GM23338 (cell line): ENCODE data around the gene PKD1L1.

ENCODE experiments used
- CTCF ChIP-seq, 2 experiments: fragments of 200-600 bp in 1 of 2; sonication (generic) in 1 of 2; conservative IDR thresholded peaks; 2 replicates each; pipeline versions ENCODE4 v1.5.1 to v1.6.1; 2016 to 2017; ENCODE audit warnings: antibody characterized with exemption in 2 of 2, low read depth in 2 of 2, mild to moderate bottlenecking in 2 of 2, moderate library complexity in 1 of 2
- EZH2 ChIP-seq: fragments of 200-600 bp; sonication (generic); IDR thresholded peaks from one replicate; pipeline ENCODE4 v1.8.0; 2017; ENCODE audit warnings: antibody characterized with exemption, mild to moderate bottlenecking, low read depth; ENCODE audit not compliant: unreplicated experiment
- EZH2phosphoT487 ChIP-seq: fragments of 200-600 bp; sonication (generic); IDR thresholded peaks from one replicate; pipeline ENCODE4 v1.8.1; 2018; ENCODE audit warnings: antibody characterized with exemption; ENCODE audit not compliant: unreplicated experiment
- POLR2AphosphoS5 ChIP-seq: IDR thresholded peaks from 2 replicates; pipeline ENCODE4 v1.6.1; 2016; ENCODE audit warnings: antibody characterized with exemption, low read depth
- TF ChIP-seq, protein P1 (sequence below): IDR thresholded peaks from one replicate; pipeline ENCODE4 v1.6.1; 2018; ENCODE audit warnings: antibody characterized with exemption; ENCODE audit not compliant: unreplicated experiment

DNA sequence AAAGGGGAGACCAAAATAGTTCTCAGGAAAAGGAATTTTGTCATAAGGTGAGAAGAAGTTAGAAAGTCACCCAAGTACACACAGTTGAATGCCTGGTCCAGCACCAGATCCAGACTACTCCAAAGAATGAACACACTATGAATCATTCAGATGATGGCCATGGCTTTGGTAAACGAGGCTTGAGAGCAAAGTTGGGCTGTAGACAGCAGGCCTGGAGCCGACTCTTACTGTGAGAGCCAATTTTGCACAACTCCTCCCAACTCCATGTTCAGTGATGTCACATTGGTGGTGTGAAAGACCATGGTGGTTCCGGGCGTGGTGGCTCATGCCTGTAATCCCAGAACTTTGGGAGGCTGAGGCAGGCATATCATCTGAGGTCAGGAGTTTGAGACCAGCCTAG lies 131.6 kb downstream of the PKD1L1 start:
- TF ChIP-seq CTCF (conservative IDR thresholded peaks at IDR 0.05; ENCODE audit: low read depth in 2 of 2), result no peak
- TF ChIP-seq EZH2, result no peak
- TF ChIP-seq, protein P1, sequence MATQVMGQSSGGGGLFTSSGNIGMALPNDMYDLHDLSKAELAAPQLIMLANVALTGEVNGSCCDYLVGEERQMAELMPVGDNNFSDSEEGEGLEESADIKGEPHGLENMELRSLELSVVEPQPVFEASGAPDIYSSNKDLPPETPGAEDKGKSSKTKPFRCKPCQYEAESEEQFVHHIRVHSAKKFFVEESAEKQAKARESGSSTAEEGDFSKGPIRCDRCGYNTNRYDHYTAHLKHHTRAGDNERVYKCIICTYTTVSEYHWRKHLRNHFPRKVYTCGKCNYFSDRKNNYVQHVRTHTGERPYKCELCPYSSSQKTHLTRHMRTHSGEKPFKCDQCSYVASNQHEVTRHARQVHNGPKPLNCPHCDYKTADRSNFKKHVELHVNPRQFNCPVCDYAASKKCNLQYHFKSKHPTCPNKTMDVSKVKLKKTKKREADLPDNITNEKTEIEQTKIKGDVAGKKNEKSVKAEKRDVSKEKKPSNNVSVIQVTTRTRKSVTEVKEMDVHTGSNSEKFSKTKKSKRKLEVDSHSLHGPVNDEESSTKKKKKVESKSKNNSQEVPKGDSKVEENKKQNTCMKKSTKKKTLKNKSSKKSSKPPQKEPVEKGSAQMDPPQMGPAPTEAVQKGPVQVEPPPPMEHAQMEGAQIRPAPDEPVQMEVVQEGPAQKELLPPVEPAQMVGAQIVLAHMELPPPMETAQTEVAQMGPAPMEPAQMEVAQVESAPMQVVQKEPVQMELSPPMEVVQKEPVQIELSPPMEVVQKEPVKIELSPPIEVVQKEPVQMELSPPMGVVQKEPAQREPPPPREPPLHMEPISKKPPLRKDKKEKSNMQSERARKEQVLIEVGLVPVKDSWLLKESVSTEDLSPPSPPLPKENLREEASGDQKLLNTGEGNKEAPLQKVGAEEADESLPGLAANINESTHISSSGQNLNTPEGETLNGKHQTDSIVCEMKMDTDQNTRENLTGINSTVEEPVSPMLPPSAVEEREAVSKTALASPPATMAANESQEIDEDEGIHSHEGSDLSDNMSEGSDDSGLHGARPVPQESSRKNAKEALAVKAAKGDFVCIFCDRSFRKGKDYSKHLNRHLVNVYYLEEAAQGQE, result no peak
- TF ChIP-seq POLR2AphosphoS5, result no peak
- no peak for TF ChIP-seq EZH2phosphoT487
